Muscle layer of colon (tissue), 2 donors: ENCODE results near the gene RAB4A.

ENCODE experiments used
- H3K27ac ChIP-seq: one replicate; pipeline ENCODE4 v1.7.0; 2013; ENCODE audit warnings: low read depth, mild to moderate bottlenecking, low read length, moderate library complexity
- H3K27me3 ChIP-seq, 2 donors: one replicate each; pipeline ENCODE4 v1.7.0; 2013; ENCODE audit warnings: low read length in 2 of 2, mild to moderate bottlenecking in 2 of 2; ENCODE audit not compliant: insufficient read depth in 2 of 2, control insufficient read depth in 1 of 2
- H3K36me3 ChIP-seq: one replicate; pipeline ENCODE4 v1.7.0; 2013; ENCODE audit warnings: mild to moderate bottlenecking, low read length; ENCODE audit not compliant: insufficient read depth
- H3K4me1 ChIP-seq: one replicate; pipeline ENCODE4 v1.7.0; 2013; ENCODE audit warnings: mild to moderate bottlenecking, low read length; ENCODE audit not compliant: insufficient read depth
- H3K4me3 ChIP-seq, 2 donors: one replicate each; pipeline ENCODE4 v1.7.0; 2013; ENCODE audit warnings: low read length in 2 of 2, low read depth in 1 of 2, mild to moderate bottlenecking in 1 of 2, moderate library complexity in 1 of 2
- H3K9ac ChIP-seq: one replicate; pipeline ENCODE4 v1.7.0; 2013; ENCODE audit warnings: low read length
- H3K9me3 ChIP-seq: one replicate; pipeline ENCODE4 v1.7.0; 2013; ENCODE audit warnings: mild to moderate bottlenecking, low read length
- donor health status: abdominal sarcoma.
- donor health status: Adenocarcinoma of cecum.

Gene RAB4A

GRCh38 chr1:229262239-229262638 lies 8.7 kb upstream of the RAB4A start:
- no peak overlapping the region for H3K9ac ChIP-seq
- peaks cover 8% of the 10 kb centered on the region for H3K4me1 ChIP-seq
- H3K27me3 ChIP-seq, result no peaks in the 10 kb centered on the region
- no peak overlapping the region for H3K27ac ChIP-seq
- H3K9me3 ChIP-seq, result no peaks in the 10 kb centered on the region
- no peaks in the 10 kb centered on the region for H3K36me3 ChIP-seq
- no peak overlapping the region for H3K4me3 ChIP-seq

DNA sequence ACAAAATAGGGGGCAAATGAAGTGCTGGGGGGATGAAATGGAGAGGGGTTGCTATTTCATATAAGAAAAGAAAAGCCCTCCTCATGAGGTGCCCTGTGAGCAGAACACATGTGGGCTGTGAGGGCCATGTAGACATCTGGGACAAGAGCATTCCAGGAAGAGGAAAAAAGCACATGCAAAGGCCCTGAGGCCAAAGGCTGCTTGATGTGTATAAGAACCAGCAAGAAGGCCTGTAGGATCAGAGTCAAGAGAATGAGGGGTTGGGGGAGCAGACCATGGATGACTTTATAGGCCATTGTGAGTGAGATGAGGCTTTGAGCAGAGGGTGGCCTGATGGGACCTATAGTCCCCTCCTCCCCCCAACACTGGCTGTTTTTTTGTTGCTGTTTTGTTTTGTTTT lies 7.7 kb upstream of the RAB4A start:
- no peaks in the 10 kb centered on the region for H3K27me3 ChIP-seq
- H3K4me1 ChIP-seq, result peaks cover 3% of the 10 kb centered on the region
- no peak overlapping the region for H3K4me3 ChIP-seq
- no peaks in the 10 kb centered on the region for H3K9me3 ChIP-seq
- no peak overlapping the region for H3K9ac ChIP-seq
- H3K27ac ChIP-seq, result no peak overlapping the region
- H3K36me3 ChIP-seq, result no peaks in the 10 kb centered on the region

GRCh38 chr1:229264068-229264467 lies 6.8 kb upstream of the RAB4A start:
- Histone ChIP-seq H3K9ac (no peak overlapping the region), H3K4me1 (no peaks in the 10 kb centered on the region), H3K36me3 (no peaks in the 10 kb centered on the region), H3K27ac (no peak overlapping the region), H3K27me3 (no peaks in the 10 kb centered on the region), H3K9me3 (no peaks in the 10 kb centered on the region), H3K4me3 (no peak overlapping the region)

DNA sequence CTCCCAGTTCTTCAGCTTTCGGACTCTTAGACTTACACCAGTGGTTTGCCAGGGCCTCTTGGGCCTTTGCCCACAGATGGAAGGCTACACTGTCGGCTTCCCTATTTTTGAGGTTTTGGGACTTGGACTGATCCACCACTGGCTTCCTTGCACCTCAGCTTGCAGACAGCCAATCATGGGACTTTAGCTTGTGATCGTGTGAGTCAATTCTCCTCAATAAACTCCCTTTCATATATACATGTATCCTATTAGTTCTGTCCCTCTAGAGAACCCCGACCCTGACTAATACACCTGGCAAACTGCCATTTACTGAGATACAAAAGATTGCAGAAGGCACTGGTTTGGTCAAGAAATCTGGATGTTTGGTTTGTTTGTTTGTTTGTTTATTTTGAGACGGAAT lies 6.4 kb upstream of the RAB4A start:
- Histone ChIP-seq H3K27me3 (no peaks in the 10 kb centered on the region), H3K36me3 (no peaks in the 10 kb centered on the region), H3K4me1 (no peaks in the 10 kb centered on the region), H3K4me3 (no peak overlapping the region), H3K9ac (no peak overlapping the region), H3K9me3 (no peaks in the 10 kb centered on the region), H3K27ac (no peak overlapping the region)

DNA sequence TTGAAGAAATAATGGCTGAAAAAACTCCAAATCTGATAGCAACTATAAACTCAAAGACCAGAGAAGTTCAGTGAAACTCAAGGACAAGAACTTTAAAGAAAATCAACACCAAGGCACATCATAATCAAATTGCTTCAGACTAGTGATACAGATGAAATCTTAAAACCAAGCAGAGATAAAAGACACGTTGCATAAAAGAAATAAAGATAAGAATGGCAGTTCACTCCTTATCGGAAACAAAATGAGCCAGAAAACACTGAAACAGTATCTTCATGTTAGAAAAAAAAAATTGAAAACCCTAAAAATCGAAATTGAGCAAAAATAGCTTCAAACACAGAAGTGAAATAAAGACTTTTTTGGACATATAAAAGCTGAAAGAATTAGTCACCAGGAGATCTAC lies 4.6 kb upstream of the RAB4A start:
- Histone ChIP-seq H3K9me3 (no peaks in the 10 kb centered on the region), H3K4me3 (no peak overlapping the region), H3K27me3 (no peaks in the 10 kb centered on the region)

GRCh38 chr1:229266832-229267500 lies 3.9 kb upstream of the RAB4A start:
- H3K4me3 ChIP-seq, result no peak overlapping the region
- H3K27ac ChIP-seq, result no peak overlapping the region
- no peaks in the 10 kb centered on the region for H3K27me3 ChIP-seq
- no peak overlapping the region for H3K9ac ChIP-seq
- H3K4me1 ChIP-seq, result peaks cover 12% of the 10 kb centered on the region
- no peaks in the 10 kb centered on the region for H3K36me3 ChIP-seq
- H3K9me3 ChIP-seq, result no peaks in the 10 kb centered on the region

More for the DNA sequence above, 4.6 kb upstream of the RAB4A start:
- Histone ChIP-seq H3K27ac (no peak overlapping the region), H3K9ac (no peak overlapping the region), H3K36me3 (no peaks in the 10 kb centered on the region), H3K4me1 (peaks cover 9% of the 10 kb centered on the region)

DNA sequence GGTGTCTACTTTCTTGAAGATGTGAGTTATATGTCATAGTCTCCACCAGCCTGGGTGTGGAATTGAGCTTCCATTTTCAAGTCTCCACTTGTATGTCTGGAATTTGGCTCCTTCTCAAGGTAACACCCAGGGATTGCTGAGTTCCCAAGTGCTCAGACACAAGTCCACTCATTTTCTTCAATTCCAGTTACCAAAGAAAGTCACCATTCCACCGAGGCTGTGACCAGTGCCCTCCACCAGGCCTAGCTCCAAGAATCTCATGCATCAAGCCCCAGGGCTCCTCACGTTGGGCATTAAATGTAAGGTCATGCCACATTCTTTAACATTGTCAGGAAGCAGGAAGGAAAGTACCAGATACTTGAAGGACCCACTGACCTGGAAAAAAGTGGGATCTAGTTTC lies 2.4 kb upstream of the RAB4A start:
- no peaks in the 10 kb centered on the region for H3K27me3 ChIP-seq
- H3K36me3 ChIP-seq, result no peaks in the 10 kb centered on the region
- no peak overlapping the region for H3K9ac ChIP-seq
- no peak overlapping the region for H3K4me3 ChIP-seq
- no peaks in the 10 kb centered on the region for H3K9me3 ChIP-seq
- H3K4me1 ChIP-seq, result peaks cover 27% of the 10 kb centered on the region
- H3K27ac ChIP-seq, result no peak overlapping the region

- peak overlapping the region; percentile 61 for H3K9ac ChIP-seq
- H3K27ac ChIP-seq, result peak overlapping the region; percentile 76
- H3K4me1 ChIP-seq, result peaks cover 39% of the 10 kb centered on the region
- no peaks in the 10 kb centered on the region for H3K36me3 ChIP-seq
- peak overlapping the region; percentile 66 to 80 for H3K4me3 ChIP-seq
- H3K27me3 ChIP-seq, result no peaks in the 10 kb centered on the region
- H3K9me3 ChIP-seq, result no peaks in the 10 kb centered on the region
These were observed 693 bp downstream of the RAB4A start for GRCh38 chr1:229271448-229272159.

- H3K4me3 ChIP-seq, result peak overlapping the region; percentile 66 to 80
- no peaks in the 10 kb centered on the region for H3K36me3 ChIP-seq
- H3K9me3 ChIP-seq, result no peaks in the 10 kb centered on the region
- H3K4me1 ChIP-seq, result peaks cover 40% of the 10 kb centered on the region
- no peak overlapping the region for H3K27ac ChIP-seq
- H3K9ac ChIP-seq, result peak overlapping the region; percentile 61
- no peaks in the 10 kb centered on the region for H3K27me3 ChIP-seq
These were observed 1.6 kb downstream of the RAB4A start for GRCh38 chr1:229272164-229273158.

- Histone ChIP-seq H3K4me1 (peaks cover 42% of the 10 kb centered on the region), H3K4me3 (no peak overlapping the region), H3K27ac (no peak overlapping the region)
These were observed 2.8 kb downstream of the RAB4A start for GRCh38 chr1:229273507-229274232.

DNA sequence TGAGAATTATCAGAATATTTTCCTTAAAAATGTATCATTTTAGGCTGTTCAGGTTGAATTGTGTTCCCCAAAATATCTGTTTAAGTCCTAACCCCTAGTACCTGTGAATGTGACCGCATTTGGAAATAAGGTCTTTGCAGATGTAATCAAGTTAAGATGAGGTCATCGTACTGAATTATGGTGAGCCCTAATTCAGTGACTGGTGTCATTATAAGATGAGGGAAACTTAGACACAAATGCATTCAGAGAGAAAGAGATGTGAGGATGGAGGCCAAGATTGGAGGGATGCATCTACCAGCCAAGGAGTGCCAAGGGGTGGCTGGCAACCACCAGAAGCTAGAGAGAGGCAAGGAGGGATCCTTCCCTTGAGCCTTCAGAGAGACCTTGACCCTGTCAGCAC lies 4.1 kb downstream of the RAB4A start:
- no peaks in the 10 kb centered on the region for H3K27me3 ChIP-seq
- H3K9ac ChIP-seq, result no peak overlapping the region
- H3K27ac ChIP-seq, result no peak overlapping the region
- H3K9me3 ChIP-seq, result no peaks in the 10 kb centered on the region
- H3K4me3 ChIP-seq, result no peak overlapping the region
- peaks cover 41% of the 10 kb centered on the region for H3K4me1 ChIP-seq
- no peaks in the 10 kb centered on the region for H3K36me3 ChIP-seq

More at GRCh38 chr1:229273507-229274232, 2.8 kb downstream of the RAB4A start:
- Histone ChIP-seq H3K36me3 (no peaks in the 10 kb centered on the region), H3K27me3 (no peaks in the 10 kb centered on the region), H3K9ac (no peak overlapping the region), H3K9me3 (no peaks in the 10 kb centered on the region)
